Measurements from ENCODE around the gene VENTX.
A peak's percentile ranks its signal among the peaks of the same experiment; 100 is the strongest.
"Not testable (repeated sequence)": the region's sequence is repeated elsewhere in the genome, so short reads cannot be mapped to it uniquely, and the experiment has no call there.

The VENTX gene

GRCh38 chr10:133259602-133259989, 21.9 kb downstream of the VENTX start:
- no peak for TF ChIP-seq ZFX (IDR thresholded peaks at IDR 0.05)
- TF ChIP-seq CTCF (conservative IDR thresholded peaks at IDR 0.05), result no peak
- H3K27ac ChIP-seq, result peak overlapping the region; percentile 84

GRCh38 chr10:133260895-133261725, 23.5 kb downstream of the VENTX start:
- TF ChIP-seq ZFX (IDR thresholded peaks at IDR 0.05) (peak; percentile 76; the same call in 1 of the 2 replicates), CTCF (conservative IDR thresholded peaks at IDR 0.05) (no peak)
- H3K27ac ChIP-seq, result peak overlapping the region; percentile 99

GRCh38 chr10:133261726-133262325, 24.2 kb downstream of the VENTX start:
- peak overlapping the region; percentile 99 for H3K27ac ChIP-seq
- TF ChIP-seq CTCF (conservative IDR thresholded peaks at IDR 0.05) (no peak), ZFX (IDR thresholded peaks at IDR 0.05) (no peak; the same call in 1 of the 2 replicates)

GRCh38 chr10:133262696-133263095, 25.0 kb downstream of the VENTX start:
- no peak for TF ChIP-seq ZFX (IDR thresholded peaks at IDR 0.05)
- no peak for TF ChIP-seq CTCF (conservative IDR thresholded peaks at IDR 0.05)
- H3K27ac ChIP-seq, result no peak overlapping the region

GRCh38 chr10:133263674-133264073, 26.0 kb downstream of the VENTX start:
- H3K27ac ChIP-seq, result no peak overlapping the region
- no peak for TF ChIP-seq CTCF (conservative IDR thresholded peaks at IDR 0.05)
- no peak for TF ChIP-seq ZFX (IDR thresholded peaks at IDR 0.05)

GRCh38 chr10:133264461-133264860, 26.8 kb downstream of the VENTX start:
- H3K27ac ChIP-seq, result no peak overlapping the region
- no peak for TF ChIP-seq CTCF (conservative IDR thresholded peaks at IDR 0.05)
- TF ChIP-seq ZFX (IDR thresholded peaks at IDR 0.05), result no peak

- H3K27ac ChIP-seq, result not testable (repeated sequence)
Observed at GRCh38 chr10:133265052-133265451, 27.4 kb downstream of the VENTX start.

Data from C4-2B (cell line).